GM12878 (cell line): ENCODE measurements around the gene PEMT. TPM values are rescaled to one million over a fixed set of nuclear protein-coding genes. Genes with fewer than 3 reads are reported as not detected.

Experiments
- ATAC-seq: fragments of 200-7000 bp; cut with Tn5 transposase; 3 replicates; pipeline ENCODE4 v1.9.1; 2020; ENCODE audit warnings: mild to moderate bottlenecking, moderate library complexity
- BruUV-seq: library from RNA; stranded (reverse); fragments of 400-500 nt; replicated peaks from 2 replicates; lab custom pipeline; 2021; lab: Mats Ljungman, UMichigan
- CTCF ChIA-PET: fragments of 300-600 bp; sonication (Branson Sonifier 250); formaldehyde crosslinking; extraction: SDS; loops from one replicate; lab custom pipeline; 2021; ENCODE audit warnings: inconsistent platforms; lab: Yijun Ruan, JAX
- POLR2A ChIA-PET: fragments of 350-600 bp; formaldehyde crosslinking; extraction: SDS; loops from one replicate; lab custom pipeline; 2021; ENCODE audit warnings: inconsistent platforms; lab: Charles Lee
- RAD21 ChIA-PET: fragments of 300-600 bp; sonication (Branson Sonifier 250); formaldehyde crosslinking; loops from one replicate; lab custom pipeline; 2023; ENCODE audit warnings: antibody characterized with exemption; ENCODE audit not compliant: unreplicated experiment; lab: Charles Lee
- SMC1A ChIA-PET: fragments of 300-600 bp; sonication (Branson Sonifier 250); formaldehyde crosslinking; loops from one replicate; lab custom pipeline; 2023; ENCODE audit not compliant: unreplicated experiment, uncharacterized antibody; lab: Charles Lee
- DNase-seq: peaks from one replicate; pipeline ENCODE4 v3.0.0-alpha.2; 2011; ENCODE audit warnings: low read depth, low spot score
- FAIRE-seq: peaks from 3 replicates; lab custom pipeline; 2011; peaks lifted over from hg19 to GRCh38; lab: Jason Lieb, UNC
- H2AFZ ChIP-seq: 2 replicates; pipeline ENCODE4 v1.6.0; 2011; ENCODE audit warnings: low read depth, low read length, control low read depth; ENCODE audit not compliant: control insufficient read depth
- H3K27ac ChIP-seq: 2 replicates; pipeline ENCODE4 v1.5.1; 2011; ENCODE audit warnings: control low read depth; ENCODE audit not compliant: control insufficient read depth, insufficient read depth
- H3K27me3 ChIP-seq, 2 experiments: replicated peaks in 1 of 2; 2 replicates each; pipeline versions ENCODE4 v1.6.0 to v1.6.1; 2011; ENCODE audit warnings: low read length in 1 of 2; ENCODE audit not compliant: control insufficient read depth in 2 of 2, insufficient read depth in 2 of 2
- H3K36me3 ChIP-seq, 2 experiments: 2 replicates each; pipeline ENCODE4 v1.5.1; 2011; ENCODE audit warnings: low read length in 1 of 2; ENCODE audit not compliant: control insufficient read depth in 2 of 2, insufficient read depth in 2 of 2
- H3K4me1 ChIP-seq: 2 replicates; pipeline ENCODE4 v1.6.1; 2011; ENCODE audit warnings: mild to moderate bottlenecking, low read length, moderate library complexity, mixed read lengths; ENCODE audit not compliant: control insufficient read depth, insufficient read depth
- H3K4me2 ChIP-seq: 2 replicates; pipeline ENCODE4 v1.6.0; 2011; ENCODE audit warnings: control low read depth; ENCODE audit not compliant: control insufficient read depth, insufficient read depth
- H3K4me3 ChIP-seq: fragments of 200-600 bp; sonication (generic); 2 replicates; pipeline ENCODE4 v1.5.1; 2016
- H3K79me2 ChIP-seq: 2 replicates; pipeline ENCODE4 v1.6.0; 2011; ENCODE audit warnings: low read length; ENCODE audit not compliant: control insufficient read depth, insufficient read depth
- H3K9ac ChIP-seq: 2 replicates; pipeline ENCODE4 v1.8.0; 2011; ENCODE audit warnings: low read length, control low read depth, mixed read lengths; ENCODE audit not compliant: control insufficient read depth, insufficient read depth
- H3K9me3 ChIP-seq: replicated peaks from 3 replicates; pipeline ENCODE4 v1.5.1; 2011; ENCODE audit warnings: mild to moderate bottlenecking, low read length; ENCODE audit not compliant: control insufficient read depth, insufficient read depth
- H4K20me1 ChIP-seq: 2 replicates; pipeline ENCODE4 v1.6.0; 2011; ENCODE audit not compliant: control insufficient read depth, insufficient read depth
- EP300 ChIP-seq, 2 experiments: fragments of 150-350 bp in 1 of 2; IDR thresholded peaks; 2 replicates each; pipeline ENCODE4 v1.6.1; 2011 to 2012; ENCODE audit warnings: low read depth in 2 of 2, low read length in 2 of 2, borderline replicate concordance in 1 of 2, improper control_type of control experiment in 1 of 2, inconsistent platforms in 1 of 2; ENCODE audit not compliant: control insufficient read depth in 1 of 2
- MEF2A ChIP-seq: IDR thresholded peaks from 2 replicates; pipeline ENCODE4 v1.6.1; 2011; ENCODE audit warnings: low read depth, mild to moderate bottlenecking, low read length, moderate library complexity; ENCODE audit not compliant: insufficient read depth
- MYC ChIP-seq: IDR thresholded peaks from 2 replicates; pipeline ENCODE4 v1.6.1; 2011; ENCODE audit warnings: mild to moderate bottlenecking, low read length, moderate library complexity, inconsistent platforms; ENCODE audit not compliant: insufficient read depth, insufficient replicate concordance, insufficient read length, severe bottlenecking
- WGBS: methylation state at CpG from one replicate; pipeline ENCODE4 v1.1.6; 2016; ENCODE audit warnings: low lambda C conversion rate; ENCODE audit not compliant: insufficient replicate concordance, insufficient coverage; ENCODE audit errors: missing lambda C conversion rate; 5-methylcytosine and 5-hydroxymethylcytosine counted together
- in situ Hi-C: fragments of 300-500 bp; cut with MboI; formaldehyde crosslinking; loops from 9 replicates; pipeline ENCODE4 v1.14.3; 2018; ENCODE audit warnings: mixed read lengths
- intact Hi-C: fragments of 100-400 bp; cut with micrococcal nuclease; formaldehyde crosslinking; loops from one replicate; pipeline ENCODE4 v1.14.2; 2022; ENCODE audit not compliant: unreplicated experiment
- polyA plus RNA-seq, 11 experiments: library from polyadenylated mRNA; depleted of rRNA in 4 of 11; unstranded in 6 of 11; stranded (reverse) in 5 of 11; fragments of >200 nt; fragmentation: Nextera tagmentation in 4 of 11; fragmentation: Illumina TruSeq in 1 of 11; extraction: Ambion mirVana in 4 of 11; extraction: Trizol in 1 of 11; gene quantifications; 1 replicate in 1 of 11; 2 replicates in 10 of 11; pipeline versions ENCODE4 v1.2.1 to v1.2.3, GENCODE V29; 2011 to 2016; ENCODE audit warnings: inconsistent platforms in 2 of 11, missing spikeins in 2 of 11, low read depth in 1 of 11
- total RNA-seq, 4 experiments: library from RNA; depleted of rRNA in 3 of 4; stranded (reverse); fragments of >200 nt in 3 of 4; fragmentation: Illumina TruSeq in 1 of 4; extraction: Trizol in 1 of 4; gene quantifications; 2 replicates each; pipeline versions ENCODE4 v1.2.1 to v1.2.3, GENCODE V29; 2013 to 2021
- TF ChIP-seq, protein P1 (sequence below): IDR thresholded peaks from 2 replicates; pipeline ENCODE4 v1.6.1; 2012; ENCODE audit warnings: low read length, inconsistent platforms
- TF ChIP-seq, protein P2 (sequence below): IDR thresholded peaks from 2 replicates; pipeline ENCODE4 v1.6.1; 2012; ENCODE audit warnings: low read depth, low read length, improper control_type of control experiment
- TF ChIP-seq, protein P3 (sequence below), 3 experiments: IDR thresholded peaks in 2 of 3; conservative IDR thresholded peaks in 1 of 3; 2 replicates each; pipeline ENCODE4 v1.5.1; 2011; ENCODE audit warnings: low read depth in 3 of 3, low read length in 3 of 3, mild to moderate bottlenecking in 3 of 3, control low read depth in 2 of 3, moderate library complexity in 2 of 3, inconsistent platforms in 1 of 3, mixed read lengths in 1 of 3; ENCODE audit not compliant: control insufficient read depth in 2 of 3, insufficient read depth in 1 of 3; ENCODE audit errors: extremely low read depth in 1 of 3
- TF ChIP-seq, protein P4 (sequence below): IDR thresholded peaks from 2 replicates; pipeline ENCODE4 v1.6.1; 2012; ENCODE audit warnings: mild to moderate bottlenecking, low read depth, low read length

The PEMT gene
- total and polyA plus RNA-seq, 10 of the 15 experiments (the other 5 are each of a cell fraction or from before 2014, with no cell fraction given) = 2.8 to 44.7 (median 25.4) TPM

DNA sequence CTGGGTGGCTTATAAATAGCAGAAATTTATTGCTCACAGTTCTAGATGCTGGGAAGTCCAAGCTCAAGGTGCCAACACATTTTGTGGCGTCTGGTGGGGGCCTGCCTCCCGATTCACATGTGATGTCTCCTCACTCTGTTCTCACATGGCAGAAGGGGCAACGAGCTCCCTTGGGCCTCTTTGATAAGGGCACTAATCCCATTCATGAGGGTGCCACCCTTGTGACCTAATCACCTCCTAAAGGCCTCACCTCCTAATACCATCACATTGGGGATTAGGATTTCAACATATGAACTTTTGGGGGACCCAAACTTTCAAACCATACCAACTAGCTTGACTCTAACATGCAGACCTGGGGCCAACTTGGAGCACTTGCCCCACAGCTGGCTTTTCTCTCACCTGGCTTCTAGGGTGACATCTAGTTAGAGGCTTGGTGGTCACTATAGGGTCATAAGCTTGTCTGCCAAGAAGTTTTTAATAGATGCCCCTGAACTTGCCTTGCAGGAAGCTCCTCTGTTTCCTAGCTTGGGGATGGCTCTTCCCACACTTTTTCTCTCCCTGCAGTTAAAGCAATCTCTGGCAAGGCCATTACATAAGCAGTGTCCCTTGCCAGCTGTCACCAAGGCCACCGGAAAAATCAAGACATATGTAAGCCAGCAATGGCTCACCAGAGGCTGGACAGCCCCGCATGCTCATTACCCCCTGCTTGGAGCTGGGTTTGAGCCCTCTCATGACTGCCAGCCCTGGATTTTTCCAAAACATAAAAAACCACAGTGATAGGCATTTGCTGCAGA is 123.1 kb downstream of the PEMT start:
- no peaks in the 10 kb centered on the region for H4K20me1 ChIP-seq
- CTCF ChIA-PET = interaction anchor here (1.3 kb wide), 1 partner anchor 173 kb away, joined by 3 read pairs; no protein-coding TSS in a partner anchor
- H3K27ac ChIP-seq = no peak overlapping the region
- FAIRE-seq (no peak), ATAC-seq (no peak), DNase-seq (no peak)
- H3K27me3 ChIP-seq = peaks cover 0 to 3% of the 10 kb centered on the region in 2 experiments; a peak in 1 of 4 replicates
- no peak overlapping the region for H3K4me2 ChIP-seq
- no TSS peak for BruUV-seq
- WGBS = 35% methylated on average over 5 of the region's 5 CpGs
- in situ Hi-C loops (no loop called here), intact Hi-C loops (no loop called here)
- H3K79me2 ChIP-seq = no peaks in the 10 kb centered on the region
- H2AFZ ChIP-seq = no peak overlapping the region
- H3K36me3 ChIP-seq = no peaks in the 10 kb centered on the region
- RAD21 ChIA-PET = no interaction called here
- H3K4me3 ChIP-seq = no peak overlapping the region
- no peaks in the 10 kb centered on the region; the same call in 2 of the 3 replicates for H3K9me3 ChIP-seq
- POLR2A ChIA-PET = no interaction called here
- no peak overlapping the region for H3K9ac ChIP-seq
- SMC1A ChIA-PET = interaction anchor here (0.8 kb wide), 1 partner anchor 31 kb away, joined by 3 read pairs; no protein-coding TSS in a partner anchor
- TF ChIP-seq, protein P1, sequence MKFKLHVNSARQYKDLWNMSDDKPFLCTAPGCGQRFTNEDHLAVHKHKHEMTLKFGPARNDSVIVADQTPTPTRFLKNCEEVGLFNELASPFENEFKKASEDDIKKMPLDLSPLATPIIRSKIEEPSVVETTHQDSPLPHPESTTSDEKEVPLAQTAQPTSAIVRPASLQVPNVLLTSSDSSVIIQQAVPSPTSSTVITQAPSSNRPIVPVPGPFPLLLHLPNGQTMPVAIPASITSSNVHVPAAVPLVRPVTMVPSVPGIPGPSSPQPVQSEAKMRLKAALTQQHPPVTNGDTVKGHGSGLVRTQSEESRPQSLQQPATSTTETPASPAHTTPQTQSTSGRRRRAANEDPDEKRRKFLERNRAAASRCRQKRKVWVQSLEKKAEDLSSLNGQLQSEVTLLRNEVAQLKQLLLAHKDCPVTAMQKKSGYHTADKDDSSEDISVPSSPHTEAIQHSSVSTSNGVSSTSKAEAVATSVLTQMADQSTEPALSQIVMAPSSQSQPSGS = no peak
- TF ChIP-seq MYC (no peak), EP300 (IDR thresholded peaks at IDR 0.05; ENCODE audit: borderline replicate concordance in 1 of 2, control insufficient read depth in 1 of 2, low read depth in 2 of 2, low read length in 2 of 2) (no peak), MEF2A (no peak)
- TF ChIP-seq, protein P2, sequence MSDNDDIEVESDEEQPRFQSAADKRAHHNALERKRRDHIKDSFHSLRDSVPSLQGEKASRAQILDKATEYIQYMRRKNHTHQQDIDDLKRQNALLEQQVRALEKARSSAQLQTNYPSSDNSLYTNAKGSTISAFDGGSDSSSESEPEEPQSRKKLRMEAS = no peak
- TF ChIP-seq, protein P3, sequence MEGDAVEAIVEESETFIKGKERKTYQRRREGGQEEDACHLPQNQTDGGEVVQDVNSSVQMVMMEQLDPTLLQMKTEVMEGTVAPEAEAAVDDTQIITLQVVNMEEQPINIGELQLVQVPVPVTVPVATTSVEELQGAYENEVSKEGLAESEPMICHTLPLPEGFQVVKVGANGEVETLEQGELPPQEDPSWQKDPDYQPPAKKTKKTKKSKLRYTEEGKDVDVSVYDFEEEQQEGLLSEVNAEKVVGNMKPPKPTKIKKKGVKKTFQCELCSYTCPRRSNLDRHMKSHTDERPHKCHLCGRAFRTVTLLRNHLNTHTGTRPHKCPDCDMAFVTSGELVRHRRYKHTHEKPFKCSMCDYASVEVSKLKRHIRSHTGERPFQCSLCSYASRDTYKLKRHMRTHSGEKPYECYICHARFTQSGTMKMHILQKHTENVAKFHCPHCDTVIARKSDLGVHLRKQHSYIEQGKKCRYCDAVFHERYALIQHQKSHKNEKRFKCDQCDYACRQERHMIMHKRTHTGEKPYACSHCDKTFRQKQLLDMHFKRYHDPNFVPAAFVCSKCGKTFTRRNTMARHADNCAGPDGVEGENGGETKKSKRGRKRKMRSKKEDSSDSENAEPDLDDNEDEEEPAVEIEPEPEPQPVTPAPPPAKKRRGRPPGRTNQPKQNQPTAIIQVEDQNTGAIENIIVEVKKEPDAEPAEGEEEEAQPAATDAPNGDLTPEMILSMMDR (IDR thresholded peaks at IDR 0.05 in 2 of 3, conservative IDR thresholded peaks at IDR 0.05 in 1 of 3; ENCODE audit: control insufficient read depth in 2 of 3, extremely low read depth in 1 of 3, insufficient read depth in 1 of 3, low read depth in 3 of 3, low read length in 3 of 3) = no peak
- TF ChIP-seq, protein P4, sequence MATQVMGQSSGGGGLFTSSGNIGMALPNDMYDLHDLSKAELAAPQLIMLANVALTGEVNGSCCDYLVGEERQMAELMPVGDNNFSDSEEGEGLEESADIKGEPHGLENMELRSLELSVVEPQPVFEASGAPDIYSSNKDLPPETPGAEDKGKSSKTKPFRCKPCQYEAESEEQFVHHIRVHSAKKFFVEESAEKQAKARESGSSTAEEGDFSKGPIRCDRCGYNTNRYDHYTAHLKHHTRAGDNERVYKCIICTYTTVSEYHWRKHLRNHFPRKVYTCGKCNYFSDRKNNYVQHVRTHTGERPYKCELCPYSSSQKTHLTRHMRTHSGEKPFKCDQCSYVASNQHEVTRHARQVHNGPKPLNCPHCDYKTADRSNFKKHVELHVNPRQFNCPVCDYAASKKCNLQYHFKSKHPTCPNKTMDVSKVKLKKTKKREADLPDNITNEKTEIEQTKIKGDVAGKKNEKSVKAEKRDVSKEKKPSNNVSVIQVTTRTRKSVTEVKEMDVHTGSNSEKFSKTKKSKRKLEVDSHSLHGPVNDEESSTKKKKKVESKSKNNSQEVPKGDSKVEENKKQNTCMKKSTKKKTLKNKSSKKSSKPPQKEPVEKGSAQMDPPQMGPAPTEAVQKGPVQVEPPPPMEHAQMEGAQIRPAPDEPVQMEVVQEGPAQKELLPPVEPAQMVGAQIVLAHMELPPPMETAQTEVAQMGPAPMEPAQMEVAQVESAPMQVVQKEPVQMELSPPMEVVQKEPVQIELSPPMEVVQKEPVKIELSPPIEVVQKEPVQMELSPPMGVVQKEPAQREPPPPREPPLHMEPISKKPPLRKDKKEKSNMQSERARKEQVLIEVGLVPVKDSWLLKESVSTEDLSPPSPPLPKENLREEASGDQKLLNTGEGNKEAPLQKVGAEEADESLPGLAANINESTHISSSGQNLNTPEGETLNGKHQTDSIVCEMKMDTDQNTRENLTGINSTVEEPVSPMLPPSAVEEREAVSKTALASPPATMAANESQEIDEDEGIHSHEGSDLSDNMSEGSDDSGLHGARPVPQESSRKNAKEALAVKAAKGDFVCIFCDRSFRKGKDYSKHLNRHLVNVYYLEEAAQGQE = no peak
- H3K4me1 ChIP-seq = no peaks in the 10 kb centered on the region
